ENCODE data around the gene KIR3DL2.
"Not testable (repeated sequence)": the region's sequence is repeated elsewhere in the genome, so short reads cannot be mapped to it uniquely, and the experiment has no call there.

GRCh38 chr19:54855241-54855640 is 5.0 kb downstream of the KIR3DL2 start:
- TF ChIP-seq POLR2A (IDR thresholded peaks at IDR 0.05; ENCODE audit: low read length); GATA1 (IDR thresholded peaks at IDR 0.05; ENCODE audit: low read depth, low read length): not testable (repeated sequence)

All from erythroblast (primary cell).